RWPE2 (cell line): ENCODE measurements around the gene LDLRAD2.

ENCODE experiments used
- ATAC-seq: fragments of 200-7000 bp; cut with Tn5 transposase; 3 replicates; pipeline ENCODE4 v1.9.1; 2021; ENCODE audit warnings: low read depth
- DNase-seq: peaks from one replicate; pipeline ENCODE4 v3.0.0-alpha.2; 2020; ENCODE audit warnings: low spot score
- H3K27ac ChIP-seq: fragments of 450-650 bp; 2 replicates; pipeline ENCODE4 v1.5.1; 2017; ENCODE audit warnings: mild to moderate bottlenecking; ENCODE audit not compliant: poor library complexity, severe bottlenecking
- H3K27me3 ChIP-seq: fragments of 250-450 bp; sonication (Bioruptor Pico); 2 replicates; pipeline ENCODE4 v1.5.1; 2021; ENCODE audit warnings: mild to moderate bottlenecking, moderate library complexity; ENCODE audit not compliant: insufficient read depth, poor library complexity, severe bottlenecking
- H3K36me3 ChIP-seq: fragments of 250-450 bp; sonication (Bioruptor Pico); 2 replicates; pipeline ENCODE4 v1.5.1; 2020; ENCODE audit warnings: low read depth, mild to moderate bottlenecking, moderate library complexity
- H3K4me1 ChIP-seq: fragments of 250-450 bp; sonication (Bioruptor Pico); 2 replicates; pipeline ENCODE4 v1.5.1; 2021; ENCODE audit warnings: mild to moderate bottlenecking, moderate library complexity; ENCODE audit not compliant: insufficient read depth, poor library complexity, severe bottlenecking
- H3K4me3 ChIP-seq: fragments of 250-450 bp; sonication (Bioruptor Pico); 2 replicates; pipeline ENCODE4 v1.5.1; 2021; ENCODE audit warnings: mild to moderate bottlenecking, moderate library complexity; ENCODE audit not compliant: severe bottlenecking
- H3K9me3 ChIP-seq: fragments of 250-450 bp; sonication (Bioruptor Pico); 2 replicates; pipeline ENCODE4 v1.5.1; 2021; ENCODE audit warnings: mild to moderate bottlenecking, moderate library complexity; ENCODE audit not compliant: severe bottlenecking
- TF ChIP-seq, protein P1 (sequence below): fragments of 450-650 bp; IDR thresholded peaks from one replicate; pipeline ENCODE4 v1.5.1; 2017; ENCODE audit warnings: mild to moderate bottlenecking, moderate library complexity; ENCODE audit not compliant: poor library complexity, severe bottlenecking

The LDLRAD2 gene

GRCh38 chr1:21841852-21842466 lies 29.9 kb downstream of the LDLRAD2 start:
- ATAC-seq (no peak), DNase-seq (peak; percentile 66)
- TF ChIP-seq, protein P1, sequence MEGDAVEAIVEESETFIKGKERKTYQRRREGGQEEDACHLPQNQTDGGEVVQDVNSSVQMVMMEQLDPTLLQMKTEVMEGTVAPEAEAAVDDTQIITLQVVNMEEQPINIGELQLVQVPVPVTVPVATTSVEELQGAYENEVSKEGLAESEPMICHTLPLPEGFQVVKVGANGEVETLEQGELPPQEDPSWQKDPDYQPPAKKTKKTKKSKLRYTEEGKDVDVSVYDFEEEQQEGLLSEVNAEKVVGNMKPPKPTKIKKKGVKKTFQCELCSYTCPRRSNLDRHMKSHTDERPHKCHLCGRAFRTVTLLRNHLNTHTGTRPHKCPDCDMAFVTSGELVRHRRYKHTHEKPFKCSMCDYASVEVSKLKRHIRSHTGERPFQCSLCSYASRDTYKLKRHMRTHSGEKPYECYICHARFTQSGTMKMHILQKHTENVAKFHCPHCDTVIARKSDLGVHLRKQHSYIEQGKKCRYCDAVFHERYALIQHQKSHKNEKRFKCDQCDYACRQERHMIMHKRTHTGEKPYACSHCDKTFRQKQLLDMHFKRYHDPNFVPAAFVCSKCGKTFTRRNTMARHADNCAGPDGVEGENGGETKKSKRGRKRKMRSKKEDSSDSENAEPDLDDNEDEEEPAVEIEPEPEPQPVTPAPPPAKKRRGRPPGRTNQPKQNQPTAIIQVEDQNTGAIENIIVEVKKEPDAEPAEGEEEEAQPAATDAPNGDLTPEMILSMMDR = no peak
- Histone ChIP-seq H3K27ac (no peak overlapping the region), H3K27me3 (no peaks in the 10 kb centered on the region), H3K4me3 (no peak overlapping the region), H3K36me3 (peaks cover 35% of the 10 kb centered on the region), H3K9me3 (no peaks in the 10 kb centered on the region), H3K4me1 (no peaks in the 10 kb centered on the region)

- Histone ChIP-seq H3K27ac (no peak overlapping the region), H3K36me3 (peaks cover 34% of the 10 kb centered on the region), H3K4me1 (no peaks in the 10 kb centered on the region), H3K9me3 (no peaks in the 10 kb centered on the region), H3K27me3 (no peaks in the 10 kb centered on the region), H3K4me3 (no peak overlapping the region)
- TF ChIP-seq, protein P1 = no peak
- DNase-seq = no peak
- ATAC-seq = no peak
Measured at GRCh38 chr1:21842606-21843162, 30.6 kb downstream of the LDLRAD2 start.

DNA sequence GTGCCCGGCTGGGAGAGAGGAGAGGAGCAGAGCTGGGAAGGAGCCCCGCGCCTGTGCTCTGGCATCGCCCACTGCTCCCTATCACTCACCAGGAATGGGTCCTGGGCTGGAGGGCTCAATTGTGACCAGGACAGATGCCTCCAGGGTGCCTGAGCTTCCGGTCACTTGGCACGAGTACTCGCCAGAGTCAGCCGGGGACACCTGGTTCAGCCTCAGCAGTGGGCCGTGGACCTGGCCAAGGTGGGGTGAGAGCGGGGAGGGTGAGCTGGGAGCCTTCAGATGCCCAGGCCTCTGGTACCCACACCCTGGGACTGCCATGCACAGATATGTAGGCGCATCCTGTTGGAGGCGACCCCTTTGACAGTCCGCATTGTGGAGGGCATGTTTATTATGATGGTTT lies 31.1 kb downstream of the LDLRAD2 start:
- Histone ChIP-seq H3K27me3 (no peaks in the 10 kb centered on the region), H3K36me3 (peaks cover 29% of the 10 kb centered on the region), H3K4me1 (no peaks in the 10 kb centered on the region), H3K4me3 (no peak overlapping the region), H3K27ac (no peak overlapping the region), H3K9me3 (no peaks in the 10 kb centered on the region)
- DNase-seq (peak; percentile 49), ATAC-seq (no peak)
- TF ChIP-seq, protein P1 = no peak

- no peaks in the 10 kb centered on the region for H3K4me1 ChIP-seq
- H3K4me3 ChIP-seq = no peak overlapping the region
- H3K27me3 ChIP-seq = no peaks in the 10 kb centered on the region
- TF ChIP-seq, protein P1 = no peak
- peaks cover 28% of the 10 kb centered on the region for H3K36me3 ChIP-seq
- H3K27ac ChIP-seq = no peak overlapping the region
- H3K9me3 ChIP-seq = no peaks in the 10 kb centered on the region
- DNase-seq = peak; percentile 54
- ATAC-seq = no peak
Measured at GRCh38 chr1:21843996-21844395, 31.9 kb downstream of the LDLRAD2 start.
